ENCODE measurements around the gene FPR1.

Gene FPR1

GRCh38 chr19:51704626-51705025 is 47.1 kb downstream of the FPR1 start:
- no peak for TF ChIP-seq CTCF (IDR thresholded peaks at IDR 0.05; ENCODE audit: unreplicated experiment in 3 of 3)
- peaks cover 4% of the 10 kb centered on the region for H3K27me3 Mint-ChIP-seq (ENCODE audit: low read depth)
- no peaks in the 10 kb centered on the region for H3K9me3 Mint-ChIP-seq

GRCh38 chr19:51703575-51704515 is 47.8 kb downstream of the FPR1 start:
- Mint-ChIP-seq H3K27ac (peak overlapping the region; percentile 72 to 90 (median 87)), H3K9me3 (no peaks in the 10 kb centered on the region), H3K36me3 (ENCODE audit: low read depth) (peaks cover 69% of the 10 kb centered on the region), H3K4me3 (peak overlapping the region; percentile 80 to 86 (median 85)), H3K4me1 (peaks cover 45% of the 10 kb centered on the region), H3K27me3 (ENCODE audit: low read depth) (peaks cover 4% of the 10 kb centered on the region)
- peak; percentile 27 to 54 (median 29) for TF ChIP-seq CTCF (IDR thresholded peaks at IDR 0.05; ENCODE audit: unreplicated experiment in 3 of 3)

More at GRCh38 chr19:51704626-51705025, 47.1 kb downstream of the FPR1 start:
- peak overlapping the region; percentile 70 to 86 (median 80) for H3K4me3 Mint-ChIP-seq
- H3K27ac Mint-ChIP-seq, result peak overlapping the region; percentile 56 to 82 (median 70)
- peaks cover 45% of the 10 kb centered on the region for H3K4me1 Mint-ChIP-seq
- peaks cover 63% of the 10 kb centered on the region for H3K36me3 Mint-ChIP-seq (ENCODE audit: low read depth)

DNA sequence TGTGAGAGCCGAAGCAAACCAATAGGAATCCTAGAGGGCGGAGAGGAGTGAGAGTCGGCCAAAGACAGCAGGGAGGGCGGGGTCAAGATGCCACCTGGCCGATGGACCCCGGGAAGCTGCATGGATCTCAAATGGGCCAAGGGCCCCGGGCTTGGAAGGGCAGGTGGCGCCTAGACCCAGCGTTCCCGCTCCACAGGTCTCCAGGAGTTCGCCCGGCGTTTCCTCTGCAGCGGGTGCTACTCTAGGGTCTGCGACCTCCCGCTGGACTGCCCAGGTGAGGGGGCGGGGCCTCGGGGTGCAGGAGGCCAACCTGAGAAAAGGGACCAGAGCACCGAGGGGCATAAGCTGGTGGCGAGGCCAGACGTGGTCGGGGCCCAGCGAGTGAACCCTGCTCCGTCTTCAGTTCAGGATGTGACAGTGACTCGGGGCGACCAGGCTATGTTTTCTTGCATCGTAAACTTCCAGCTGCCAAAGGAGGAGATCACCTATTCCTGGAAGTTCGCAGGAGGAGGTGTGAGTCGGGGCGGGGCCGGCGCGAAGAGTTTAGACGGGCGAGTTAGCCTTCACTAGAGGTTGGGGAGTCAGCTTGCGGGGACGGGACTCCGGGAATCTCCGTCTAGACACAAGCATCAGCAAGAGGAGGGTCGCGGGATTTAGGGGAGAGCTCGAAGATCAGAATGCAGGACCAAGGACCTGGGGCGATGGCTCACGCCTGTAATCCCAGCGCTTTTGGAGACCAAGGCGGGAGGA is 48.7 kb downstream of the FPR1 start:
- no peak for TF ChIP-seq CTCF (IDR thresholded peaks at IDR 0.05; ENCODE audit: unreplicated experiment in 3 of 3)
- H3K4me1 Mint-ChIP-seq, result peaks cover 45% of the 10 kb centered on the region
- H3K4me3 Mint-ChIP-seq, result peak overlapping the region; percentile 80 to 86 (median 85)
- H3K9me3 Mint-ChIP-seq, result no peaks in the 10 kb centered on the region
- H3K27me3 Mint-ChIP-seq (ENCODE audit: low read depth), result peaks cover 4% of the 10 kb centered on the region
- peak overlapping the region; percentile 72 to 90 (median 87) for H3K27ac Mint-ChIP-seq
- peaks cover 72% of the 10 kb centered on the region for H3K36me3 Mint-ChIP-seq (ENCODE audit: low read depth)

DNA sequence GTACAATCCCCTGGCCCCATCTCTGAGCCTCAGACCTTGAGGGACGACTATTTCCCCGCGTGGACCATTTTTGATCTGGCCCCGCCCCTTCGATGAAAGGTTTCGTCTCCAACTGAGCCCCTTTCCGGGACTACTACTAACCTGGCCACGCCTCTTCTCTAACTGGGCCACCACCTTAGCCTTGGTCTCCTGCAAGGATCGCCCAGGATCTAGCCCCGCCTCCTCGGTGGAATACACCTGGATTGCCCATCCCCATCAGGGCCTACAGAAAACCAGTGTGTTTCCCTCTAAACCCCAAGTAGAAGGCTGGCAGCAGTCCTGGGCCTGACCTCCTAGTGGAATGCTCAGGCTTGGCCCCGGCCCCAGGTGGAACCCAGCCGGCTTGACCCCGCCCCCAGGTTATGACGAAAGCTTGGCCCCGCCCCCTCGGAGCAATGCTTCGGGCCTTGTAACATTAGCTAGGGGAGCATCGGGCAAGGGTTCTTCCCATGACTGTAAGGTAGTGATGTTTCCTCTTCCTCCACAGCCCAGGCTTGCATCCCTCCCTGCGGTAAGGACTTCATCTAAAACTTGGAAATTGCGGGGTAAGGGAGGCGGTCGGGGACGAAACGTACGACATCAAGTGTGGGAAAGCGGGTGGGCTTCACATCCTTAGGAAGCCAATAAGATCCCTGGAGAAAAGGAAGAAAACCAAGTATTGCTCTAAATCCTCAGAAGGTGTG is 49.4 kb downstream of the FPR1 start:
- Mint-ChIP-seq H3K9me3 (no peaks in the 10 kb centered on the region), H3K27me3 (ENCODE audit: low read depth) (peaks cover 4% of the 10 kb centered on the region), H3K4me3 (peak overlapping the region; percentile 55 to 80 (median 75)), H3K27ac (peak overlapping the region; percentile 62 to 72 (median 63)), H3K36me3 (ENCODE audit: low read depth) (peaks cover 73% of the 10 kb centered on the region), H3K4me1 (peaks cover 45% of the 10 kb centered on the region)
- no peak for TF ChIP-seq CTCF (IDR thresholded peaks at IDR 0.05; ENCODE audit: unreplicated experiment in 3 of 3)

DNA sequence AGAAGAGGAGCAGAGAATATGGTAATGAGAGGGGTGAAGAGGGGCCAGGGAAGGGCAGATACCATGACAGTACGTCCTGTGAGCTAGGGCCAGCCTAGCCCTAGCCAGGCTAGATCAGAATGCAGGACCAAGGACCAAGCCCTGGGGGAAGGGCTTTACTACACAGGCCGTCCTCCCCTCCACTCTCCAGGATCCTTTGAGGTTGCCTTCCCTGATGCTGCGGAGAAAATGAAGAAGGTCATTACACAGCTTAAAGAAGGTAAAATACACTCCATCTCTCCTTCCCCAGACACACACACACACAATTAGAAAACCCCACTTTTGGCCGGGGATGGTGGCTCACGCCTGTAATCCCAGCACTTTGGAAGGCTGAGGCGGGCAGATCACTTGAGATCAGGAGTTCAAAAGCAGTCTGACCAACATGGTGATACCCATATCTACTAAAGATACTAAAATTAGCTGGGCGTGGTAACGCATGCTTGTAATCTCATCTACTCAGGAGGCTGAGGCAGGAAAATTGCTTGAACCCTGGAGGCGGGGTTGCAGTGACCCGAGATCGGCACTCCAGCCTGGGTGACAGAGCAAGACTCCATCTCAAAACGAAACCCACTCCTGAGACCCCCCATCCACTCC is 50.1 kb downstream of the FPR1 start:
- no peak for TF ChIP-seq CTCF (IDR thresholded peaks at IDR 0.05; ENCODE audit: unreplicated experiment in 3 of 3)
- Mint-ChIP-seq H3K4me3 (peak overlapping the region in 1 of 3 experiments; percentile 57), H3K4me1 (peaks cover 44% of the 10 kb centered on the region), H3K36me3 (ENCODE audit: low read depth) (peaks cover 73% of the 10 kb centered on the region), H3K27ac (peak overlapping the region; percentile 31 to 72 (median 67)), H3K9me3 (no peaks in the 10 kb centered on the region), H3K27me3 (ENCODE audit: low read depth) (peaks cover 4% of the 10 kb centered on the region)

All from nephron (organoid).